Measurements from ENCODE around the gene ICA1L. TPM values are rescaled to one million over a fixed set of nuclear protein-coding genes. Genes with fewer than 3 reads are reported as not detected.

ICA1L gene
- total and polyA plus RNA-seq, 4 donors: 1.3 to 21.2 (median 5.9) TPM

GRCh38 chr2:202883987-202884675 is 12.6 kb upstream of the ICA1L start:
- peaks cover 5 to 11% (median 9%) of the 10 kb centered on the region in 4 donors for H3K36me3 ChIP-seq (ENCODE audit: control insufficient read depth in 4 of 4, insufficient read depth in 4 of 4, low read length in 4 of 4)
- no peaks in the 10 kb centered on the region for H3K9me3 ChIP-seq (ENCODE audit: control insufficient read depth in 4 of 4, insufficient read depth in 3 of 4, low read length in 3 of 4)
- TF ChIP-seq CTCF (IDR thresholded peaks at IDR 0.05; ENCODE audit: control extremely low read depth, extremely low read depth): no peak
- 72 to 79% methylated on average over 5 of the region's 5 CpGs for WGBS, 2 donors
- ATAC-seq (ENCODE audit: insufficient read depth, low FRiP score) (no peak), DNase-seq (no peak)
- no peak overlapping the region for H3K4me3 ChIP-seq
- no peak overlapping the region for H3K27ac ChIP-seq (ENCODE audit: low read depth in 1 of 2, low read length in 1 of 2)
- peaks cover 0 to 4% (median 0%) of the 10 kb centered on the region in 5 donors for H3K4me1 ChIP-seq (ENCODE audit: control insufficient read depth in 5 of 5, insufficient read depth in 5 of 5, low read length in 5 of 5)
- H3K9ac ChIP-seq (ENCODE audit: insufficient read depth in 1 of 2, low read length in 2 of 2): no peak overlapping the region
- no peaks in the 10 kb centered on the region for H3K27me3 ChIP-seq (ENCODE audit: control insufficient read depth in 3 of 3, insufficient read depth in 3 of 3, low read length in 2 of 3)

DNA sequence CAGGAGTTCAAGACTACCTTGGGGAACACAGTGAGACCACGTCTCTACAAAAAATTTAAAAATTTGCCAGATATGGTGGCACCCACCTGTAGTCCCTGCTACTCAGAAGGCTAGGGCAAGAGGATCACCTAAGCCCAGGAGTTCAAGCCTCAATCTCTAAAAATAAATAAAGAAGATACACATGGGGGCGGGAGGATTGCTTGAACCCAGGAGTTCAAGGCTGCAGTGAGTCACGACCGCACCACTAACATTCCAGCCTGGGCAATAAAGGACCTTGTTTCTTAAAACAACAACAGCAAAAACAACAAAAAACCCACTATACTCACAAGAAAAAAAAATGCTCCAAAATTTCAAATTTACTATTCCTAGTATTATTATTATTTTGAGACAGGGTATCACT is 10.0 kb upstream of the ICA1L start:
- Histone ChIP-seq H3K27ac (ENCODE audit: low read depth in 1 of 2, low read length in 1 of 2) (no peak overlapping the region), H3K9ac (ENCODE audit: insufficient read depth in 1 of 2, low read length in 2 of 2) (no peak overlapping the region), H3K36me3 (ENCODE audit: control insufficient read depth in 4 of 4, insufficient read depth in 4 of 4, low read length in 4 of 4) (peaks cover 5 to 11% (median 7%) of the 10 kb centered on the region in 4 donors), H3K9me3 (ENCODE audit: control insufficient read depth in 4 of 4, insufficient read depth in 3 of 4, low read length in 3 of 4) (no peaks in the 10 kb centered on the region), H3K4me3 (no peak overlapping the region), H3K27me3 (ENCODE audit: control insufficient read depth in 3 of 3, insufficient read depth in 3 of 3, low read length in 2 of 3) (no peaks in the 10 kb centered on the region), H3K4me1 (ENCODE audit: control insufficient read depth in 5 of 5, insufficient read depth in 5 of 5, low read length in 5 of 5) (peaks cover 0 to 4% (median 0%) of the 10 kb centered on the region in 5 donors)
- WGBS, 2 donors: 95 to 97% methylated on average over 4 of the region's 4 CpGs
- no peak for DNase-seq
- TF ChIP-seq CTCF (IDR thresholded peaks at IDR 0.05; ENCODE audit: control extremely low read depth, extremely low read depth): no peak
- no peak for ATAC-seq (ENCODE audit: insufficient read depth, low FRiP score)

DNA sequence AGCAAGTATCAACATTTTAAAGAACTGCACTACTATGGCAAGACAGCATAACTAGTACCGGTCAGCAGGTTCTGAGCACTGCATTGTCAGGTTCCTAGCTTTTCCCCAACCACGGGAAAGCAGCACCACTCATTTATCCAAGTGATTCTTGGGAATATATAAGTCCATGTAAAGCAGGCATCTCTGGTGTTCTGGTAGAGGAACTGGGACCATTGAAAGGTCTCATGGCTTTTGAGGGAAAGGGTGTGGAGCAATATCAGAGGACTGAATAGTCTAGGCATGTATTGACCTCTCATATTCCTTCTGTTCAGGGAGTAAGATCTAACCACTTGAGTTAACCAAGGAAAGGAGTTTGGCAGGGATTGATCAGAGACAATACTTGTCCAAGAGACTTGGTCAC is 6.1 kb upstream of the ICA1L start:
- Histone ChIP-seq H3K27me3 (ENCODE audit: control insufficient read depth in 3 of 3, insufficient read depth in 3 of 3, low read length in 2 of 3) (no peaks in the 10 kb centered on the region), H3K36me3 (ENCODE audit: control insufficient read depth in 4 of 4, insufficient read depth in 4 of 4, low read length in 4 of 4) (peaks cover 3 to 8% (median 5%) of the 10 kb centered on the region in 4 donors), H3K9ac (ENCODE audit: insufficient read depth in 1 of 2, low read length in 2 of 2) (no peak overlapping the region), H3K27ac (ENCODE audit: low read depth in 1 of 2, low read length in 1 of 2) (no peak overlapping the region), H3K4me3 (no peak overlapping the region), H3K4me1 (ENCODE audit: control insufficient read depth in 5 of 5, insufficient read depth in 5 of 5, low read length in 5 of 5) (no peaks in the 10 kb centered on the region), H3K9me3 (ENCODE audit: control insufficient read depth in 4 of 4, insufficient read depth in 3 of 4, low read length in 3 of 4) (no peaks in the 10 kb centered on the region)
- 99% methylated on average over 2 of the region's 2 CpGs for whole genome bisulfite sequencing, 2 donors
- TF ChIP-seq CTCF (IDR thresholded peaks at IDR 0.05; ENCODE audit: control extremely low read depth, extremely low read depth): no peak
- DNase-seq: no peak
- no peak for ATAC-seq (ENCODE audit: insufficient read depth, low FRiP score)

Measured in lung (tissue), 12 donors.